GM12872 (cell line): ENCODE data around the gene MCAM.

ENCODE experiments used
- TF ChIP-seq, protein P1 (sequence below): IDR thresholded peaks from 3 replicates; pipeline ENCODE4 v1.5.1; 2011; ENCODE audit warnings: low read depth, mild to moderate bottlenecking, low read length, moderate library complexity; ENCODE audit not compliant: insufficient read depth

The MCAM gene

DNA sequence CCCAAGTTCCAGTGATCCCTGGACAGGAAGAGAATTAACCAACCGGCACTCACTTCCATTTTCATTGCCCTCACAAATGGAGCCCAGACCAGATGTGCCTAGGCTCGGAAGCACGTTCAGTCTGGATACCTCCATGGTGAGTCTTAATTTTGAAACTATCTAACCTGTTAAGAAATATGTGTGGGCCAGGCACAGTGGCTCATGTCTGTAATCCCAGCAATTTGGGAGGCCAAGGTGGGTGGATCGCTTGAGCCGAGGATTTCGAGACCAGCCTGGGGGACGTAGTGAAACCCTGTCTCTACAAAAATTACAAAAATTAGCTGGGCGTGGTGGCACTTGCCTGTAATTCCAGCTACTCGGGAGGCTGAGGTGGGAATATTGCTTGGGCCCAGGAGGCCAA lies 31.5 kb downstream of the MCAM start:
- TF ChIP-seq, protein P1, sequence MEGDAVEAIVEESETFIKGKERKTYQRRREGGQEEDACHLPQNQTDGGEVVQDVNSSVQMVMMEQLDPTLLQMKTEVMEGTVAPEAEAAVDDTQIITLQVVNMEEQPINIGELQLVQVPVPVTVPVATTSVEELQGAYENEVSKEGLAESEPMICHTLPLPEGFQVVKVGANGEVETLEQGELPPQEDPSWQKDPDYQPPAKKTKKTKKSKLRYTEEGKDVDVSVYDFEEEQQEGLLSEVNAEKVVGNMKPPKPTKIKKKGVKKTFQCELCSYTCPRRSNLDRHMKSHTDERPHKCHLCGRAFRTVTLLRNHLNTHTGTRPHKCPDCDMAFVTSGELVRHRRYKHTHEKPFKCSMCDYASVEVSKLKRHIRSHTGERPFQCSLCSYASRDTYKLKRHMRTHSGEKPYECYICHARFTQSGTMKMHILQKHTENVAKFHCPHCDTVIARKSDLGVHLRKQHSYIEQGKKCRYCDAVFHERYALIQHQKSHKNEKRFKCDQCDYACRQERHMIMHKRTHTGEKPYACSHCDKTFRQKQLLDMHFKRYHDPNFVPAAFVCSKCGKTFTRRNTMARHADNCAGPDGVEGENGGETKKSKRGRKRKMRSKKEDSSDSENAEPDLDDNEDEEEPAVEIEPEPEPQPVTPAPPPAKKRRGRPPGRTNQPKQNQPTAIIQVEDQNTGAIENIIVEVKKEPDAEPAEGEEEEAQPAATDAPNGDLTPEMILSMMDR, result no peak

GRCh38 chr11:119284344-119285157 lies 32.4 kb downstream of the MCAM start:
- TF ChIP-seq, protein P1, result peak; percentile 56

DNA sequence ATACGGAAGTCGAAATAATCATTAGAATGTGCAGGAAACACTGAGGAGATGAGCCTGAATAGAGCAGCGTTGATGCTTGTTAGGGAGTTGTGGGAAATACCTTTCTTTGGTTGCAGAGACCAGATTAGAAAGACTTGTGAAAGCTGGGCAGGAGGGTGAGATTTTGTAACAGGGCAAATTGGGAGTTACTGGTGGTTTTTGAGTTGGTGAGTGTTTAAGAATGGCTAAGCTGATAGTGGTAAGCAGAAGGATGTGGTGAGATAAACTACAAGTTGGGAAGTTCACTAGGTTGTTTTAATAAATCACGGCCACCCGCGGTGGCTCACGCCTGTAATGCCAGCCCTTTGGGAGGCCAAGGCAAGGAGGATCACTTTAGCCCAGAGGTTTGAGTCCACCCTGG lies 34.4 kb downstream of the MCAM start:
- TF ChIP-seq, protein P1, result no peak

GRCh38 chr11:119277660-119278059 lies 39.3 kb downstream of the MCAM start:
- TF ChIP-seq, protein P1, result no peak

- TF ChIP-seq, protein P1, result no peak
Observed at GRCh38 chr11:119273721-119274120, 43.2 kb downstream of the MCAM start.

DNA sequence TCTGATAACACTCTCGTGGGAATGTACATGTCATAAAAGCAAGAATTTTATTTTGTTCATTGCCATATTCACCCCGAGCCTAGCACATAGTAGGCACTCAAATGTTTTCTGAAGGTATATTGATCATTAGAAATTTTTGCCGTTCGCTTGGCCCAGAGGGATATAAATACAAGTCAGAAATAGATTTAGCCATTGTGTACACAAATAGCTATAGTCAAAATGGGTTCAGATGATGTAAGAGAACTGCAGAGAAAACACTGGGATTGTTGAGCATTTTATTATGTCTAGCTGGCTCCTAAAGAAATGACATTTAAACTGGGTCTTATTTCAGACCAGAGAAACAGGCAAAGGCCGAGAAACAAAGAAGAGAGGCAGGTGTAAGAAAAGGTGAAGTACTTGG lies 49.3 kb downstream of the MCAM start:
- TF ChIP-seq, protein P1, result no peak

- TF ChIP-seq, protein P1, result no peak
Observed at GRCh38 chr11:119266517-119267255, 50.2 kb downstream of the MCAM start.
